Thyroid gland (tissue), 4 donors: ENCODE measurements around the gene DPP10. TPM values are rescaled to one million over a fixed set of nuclear protein-coding genes. Genes with fewer than 3 reads are reported as not detected.
A peak's percentile ranks its signal among the peaks of the same experiment; 100 is the strongest.

ENCODE experiments used
- DNase-seq, 2 donors: peaks; one replicate each; pipeline ENCODE4 v3.0.0-alpha.2; 2019
- H3K27ac ChIP-seq, 3 donors: fragments of 200-600 bp; sonication (generic); 1 replicate in 2 of 3; 2 replicates in 1 of 3; pipeline ENCODE4 v1.5.1; 2016 to 2019; ENCODE audit warnings: mild to moderate bottlenecking in 1 of 3, moderate library complexity in 1 of 3
- H3K27me3 ChIP-seq: fragments of 200-600 bp; sonication (generic); one replicate; pipeline ENCODE4 v1.5.1; 2019
- H3K36me3 ChIP-seq, 2 donors: fragments of 200-600 bp; sonication (generic); one replicate each; pipeline ENCODE4 v1.5.1; 2016 to 2019
- H3K4me1 ChIP-seq, 2 donors: fragments of 200-600 bp; sonication (generic); one replicate each; pipeline ENCODE4 v1.5.1; 2017 to 2019
- H3K4me3 ChIP-seq, 3 donors: fragments of 200-600 bp; sonication (generic); replicated peaks in 1 of 3; 1 replicate in 2 of 3; 2 replicates in 1 of 3; pipeline ENCODE4 v1.5.1; 2016; ENCODE audit warnings: mild to moderate bottlenecking in 1 of 3
- H3K9me3 ChIP-seq: fragments of 200-600 bp; sonication (generic); one replicate; pipeline ENCODE4 v1.5.1; 2017
- POLR2A ChIP-seq, 2 donors: fragments of 450-650 bp; IDR thresholded peaks; one replicate each; pipeline ENCODE4 v1.6.1; 2017; ENCODE audit warnings: antibody characterized with exemption in 2 of 2, mild to moderate bottlenecking in 2 of 2, moderate library complexity in 1 of 2
- WGBS, 2 donors: methylation state at CpG; one replicate each; pipeline ENCODE4 v1.1.5; 2017; 5-methylcytosine and 5-hydroxymethylcytosine counted together
- intact Hi-C: fragments of 100-400 bp; cut with DNase I; formaldehyde crosslinking; loops from one replicate; pipeline ENCODE4 v1.15.1; 2023
- total RNA-seq, 4 donors: library from RNA; depleted of rRNA; stranded (reverse); fragments of >200 nt; gene quantifications; one replicate each; pipeline ENCODE4 v1.2.3, GENCODE V29; 2016
- TF ChIP-seq, protein P1 (sequence below), 6 experiments: fragments of 200-600 bp in 3 of 6; fragments of 450-650 bp in 3 of 6; sonication (generic) in 3 of 6; IDR thresholded peaks; one replicate each; pipeline ENCODE4 v1.5.1; 2016 to 2019; ENCODE audit warnings: antibody characterized with exemption in 6 of 6, mild to moderate bottlenecking in 2 of 6, inconsistent platforms in 1 of 6, moderate library complexity in 1 of 6

The DPP10 gene
- total RNA-seq, 4 donors from 2014 or later, result 0.63 to 1.3 TPM; not detected in 2

DNA sequence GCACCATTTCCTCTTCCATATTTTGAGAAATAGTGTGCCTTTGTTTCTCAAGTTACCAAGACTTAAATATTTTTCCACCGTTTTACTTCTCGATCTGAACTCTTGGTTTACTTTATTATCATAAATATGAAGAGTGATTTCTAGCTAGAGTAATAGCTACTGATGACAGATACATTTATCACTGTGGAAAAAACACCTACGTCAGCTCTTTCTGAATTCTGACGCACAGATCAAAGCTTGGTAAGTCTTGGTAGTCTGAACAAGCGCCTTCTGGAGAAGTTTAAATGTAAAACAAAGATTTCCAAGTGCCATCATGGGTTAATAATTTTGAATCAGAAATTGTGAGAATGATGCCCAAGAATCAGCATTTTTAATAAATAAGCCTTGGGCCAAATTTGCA, 367.7 kb downstream of the DPP10 start:
- Histone ChIP-seq H3K4me1 (no peaks in the 10 kb centered on the region), H3K27me3 (no peaks in the 10 kb centered on the region), H3K27ac (no peak overlapping the region), H3K36me3 (no peaks in the 10 kb centered on the region), H3K9me3 (no peaks in the 10 kb centered on the region), H3K4me3 (no peak overlapping the region)
- no peak for DNase-seq
- TF ChIP-seq POLR2A (IDR thresholded peaks at IDR 0.05), result no peak
- TF ChIP-seq, protein P1, sequence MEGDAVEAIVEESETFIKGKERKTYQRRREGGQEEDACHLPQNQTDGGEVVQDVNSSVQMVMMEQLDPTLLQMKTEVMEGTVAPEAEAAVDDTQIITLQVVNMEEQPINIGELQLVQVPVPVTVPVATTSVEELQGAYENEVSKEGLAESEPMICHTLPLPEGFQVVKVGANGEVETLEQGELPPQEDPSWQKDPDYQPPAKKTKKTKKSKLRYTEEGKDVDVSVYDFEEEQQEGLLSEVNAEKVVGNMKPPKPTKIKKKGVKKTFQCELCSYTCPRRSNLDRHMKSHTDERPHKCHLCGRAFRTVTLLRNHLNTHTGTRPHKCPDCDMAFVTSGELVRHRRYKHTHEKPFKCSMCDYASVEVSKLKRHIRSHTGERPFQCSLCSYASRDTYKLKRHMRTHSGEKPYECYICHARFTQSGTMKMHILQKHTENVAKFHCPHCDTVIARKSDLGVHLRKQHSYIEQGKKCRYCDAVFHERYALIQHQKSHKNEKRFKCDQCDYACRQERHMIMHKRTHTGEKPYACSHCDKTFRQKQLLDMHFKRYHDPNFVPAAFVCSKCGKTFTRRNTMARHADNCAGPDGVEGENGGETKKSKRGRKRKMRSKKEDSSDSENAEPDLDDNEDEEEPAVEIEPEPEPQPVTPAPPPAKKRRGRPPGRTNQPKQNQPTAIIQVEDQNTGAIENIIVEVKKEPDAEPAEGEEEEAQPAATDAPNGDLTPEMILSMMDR (IDR thresholded peaks at IDR 0.05), result no peak
- 85% methylated on average over 5 of the region's 5 CpGs for WGBS, 2 donors
- intact Hi-C loops, result no loop called here

DNA sequence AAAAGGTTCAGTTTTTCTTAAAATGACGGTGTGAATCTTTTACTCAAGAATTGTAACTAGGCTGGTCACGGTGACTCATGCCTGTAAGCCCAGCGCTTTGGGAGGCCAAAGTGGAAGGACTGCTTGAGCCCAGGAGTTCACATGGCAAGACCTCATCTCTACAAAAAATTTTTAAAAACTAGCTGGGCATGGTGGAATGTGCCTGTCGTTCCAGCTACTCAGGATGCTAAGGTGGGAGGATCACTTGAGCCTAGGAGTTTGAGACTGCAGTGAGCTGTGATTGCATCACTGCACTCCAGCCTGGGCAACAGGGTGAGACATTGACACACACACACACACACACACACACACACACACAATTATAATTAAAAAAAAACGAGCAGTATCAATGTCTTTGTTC, 369.8 kb downstream of the DPP10 start:
- Histone ChIP-seq H3K9me3 (no peaks in the 10 kb centered on the region), H3K36me3 (no peaks in the 10 kb centered on the region), H3K4me1 (no peaks in the 10 kb centered on the region), H3K27ac (no peak overlapping the region), H3K4me3 (no peak overlapping the region), H3K27me3 (no peaks in the 10 kb centered on the region)
- TF ChIP-seq POLR2A (IDR thresholded peaks at IDR 0.05), result no peak
- TF ChIP-seq, protein P1 (IDR thresholded peaks at IDR 0.05), result no peak
- intact Hi-C loops, result no loop called here
- 35 to 44% methylated on average over 5 of the region's 5 CpGs for WGBS, 2 donors
- peak; percentile 54 to 68 for DNase-seq

DNA sequence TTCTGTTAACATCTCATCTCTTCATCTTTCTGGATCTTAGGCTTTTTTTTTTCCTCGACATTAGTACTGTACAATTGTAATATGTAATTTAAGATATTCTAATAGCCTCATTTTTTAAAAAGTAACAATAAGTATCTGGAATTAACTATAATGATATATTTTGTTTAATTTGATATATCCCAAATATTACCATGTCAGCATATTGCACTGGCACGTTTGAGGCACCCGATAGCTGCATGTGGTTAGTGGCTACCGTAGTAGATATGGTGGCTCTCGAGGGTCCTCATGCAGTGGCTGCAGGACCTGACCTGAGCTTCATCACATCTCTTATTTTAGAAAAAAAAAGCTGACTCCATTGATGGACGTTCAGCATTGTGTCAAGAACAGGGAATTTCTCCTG, 371.9 kb downstream of the DPP10 start:
- no peaks in the 10 kb centered on the region for H3K27me3 ChIP-seq
- no peak overlapping the region for H3K4me3 ChIP-seq
- no peak for DNase-seq
- 88 to 90% methylated on average over 6 of the region's 6 CpGs for WGBS, 2 donors
- TF ChIP-seq, protein P1 (IDR thresholded peaks at IDR 0.05), result no peak
- no peak for TF ChIP-seq POLR2A (IDR thresholded peaks at IDR 0.05)
- H3K9me3 ChIP-seq, result no peaks in the 10 kb centered on the region
- H3K27ac ChIP-seq, result no peak overlapping the region
- intact Hi-C loops, result no loop called here
- no peaks in the 10 kb centered on the region for H3K4me1 ChIP-seq
- H3K36me3 ChIP-seq, result no peaks in the 10 kb centered on the region

DNA sequence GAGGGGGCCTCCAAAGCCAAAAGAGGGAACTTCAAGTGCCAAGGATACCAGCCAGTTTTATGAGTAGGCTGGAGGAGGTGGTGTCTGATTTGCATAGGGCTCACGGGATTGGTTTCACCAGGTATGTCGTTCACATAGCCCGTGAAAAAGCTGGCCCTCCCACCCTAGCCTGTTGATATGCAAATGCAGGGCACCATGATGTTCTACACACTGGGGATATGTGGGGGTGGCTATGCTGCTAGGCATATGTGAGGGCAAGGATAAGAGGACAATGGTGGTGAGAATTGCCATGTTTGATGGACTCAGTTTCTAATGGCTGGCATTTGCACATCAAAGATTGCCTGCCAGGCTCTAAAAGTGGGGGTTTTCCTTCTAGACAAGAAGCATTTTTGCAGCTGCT, 378.6 kb downstream of the DPP10 start:
- H3K27me3 ChIP-seq, result no peaks in the 10 kb centered on the region
- no peak for DNase-seq
- no peak overlapping the region for H3K27ac ChIP-seq
- no peaks in the 10 kb centered on the region for H3K36me3 ChIP-seq
- H3K9me3 ChIP-seq, result no peaks in the 10 kb centered on the region
- WGBS, 2 donors, result 80 to 95% methylated on average over 3 of the region's 3 CpGs
- no peaks in the 10 kb centered on the region for H3K4me1 ChIP-seq
- no peak overlapping the region for H3K4me3 ChIP-seq
- intact Hi-C loops, result no loop called here
- no peak for TF ChIP-seq POLR2A (IDR thresholded peaks at IDR 0.05)
- TF ChIP-seq, protein P1 (IDR thresholded peaks at IDR 0.05), result no peak

DNA sequence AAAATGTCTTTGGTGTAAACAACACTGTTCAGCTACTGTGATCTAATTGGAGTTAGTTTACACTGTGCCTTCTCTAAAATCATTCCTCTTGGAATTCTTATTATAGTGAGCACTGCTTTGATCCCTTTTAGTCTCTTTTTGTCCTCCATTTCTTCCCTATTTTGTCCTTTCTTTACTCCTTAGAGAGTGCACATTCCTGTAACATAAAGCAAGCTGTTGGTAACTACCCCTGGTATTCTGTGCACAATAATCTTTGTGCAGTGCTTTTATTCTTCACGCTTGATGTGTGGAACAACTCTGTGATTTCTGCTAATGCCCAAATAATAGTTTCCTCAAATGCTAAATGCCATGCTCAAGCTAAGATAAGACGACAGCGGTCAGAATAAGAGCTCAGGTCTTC, 401.5 kb downstream of the DPP10 start:
- H3K27ac ChIP-seq, result no peak overlapping the region
- no peaks in the 10 kb centered on the region for H3K36me3 ChIP-seq
- intact Hi-C loops, result no loop called here
- TF ChIP-seq, protein P1 (IDR thresholded peaks at IDR 0.05), result no peak
- TF ChIP-seq POLR2A (IDR thresholded peaks at IDR 0.05), result no peak
- no peak for DNase-seq
- 81 to 85% methylated on average over 3 of the region's 3 CpGs for WGBS, 2 donors
- no peaks in the 10 kb centered on the region for H3K4me1 ChIP-seq
- H3K4me3 ChIP-seq, result no peak overlapping the region
- H3K9me3 ChIP-seq, result no peaks in the 10 kb centered on the region
- no peaks in the 10 kb centered on the region for H3K27me3 ChIP-seq
